ENCODE measurements around the gene TLCD3B.

DNA sequence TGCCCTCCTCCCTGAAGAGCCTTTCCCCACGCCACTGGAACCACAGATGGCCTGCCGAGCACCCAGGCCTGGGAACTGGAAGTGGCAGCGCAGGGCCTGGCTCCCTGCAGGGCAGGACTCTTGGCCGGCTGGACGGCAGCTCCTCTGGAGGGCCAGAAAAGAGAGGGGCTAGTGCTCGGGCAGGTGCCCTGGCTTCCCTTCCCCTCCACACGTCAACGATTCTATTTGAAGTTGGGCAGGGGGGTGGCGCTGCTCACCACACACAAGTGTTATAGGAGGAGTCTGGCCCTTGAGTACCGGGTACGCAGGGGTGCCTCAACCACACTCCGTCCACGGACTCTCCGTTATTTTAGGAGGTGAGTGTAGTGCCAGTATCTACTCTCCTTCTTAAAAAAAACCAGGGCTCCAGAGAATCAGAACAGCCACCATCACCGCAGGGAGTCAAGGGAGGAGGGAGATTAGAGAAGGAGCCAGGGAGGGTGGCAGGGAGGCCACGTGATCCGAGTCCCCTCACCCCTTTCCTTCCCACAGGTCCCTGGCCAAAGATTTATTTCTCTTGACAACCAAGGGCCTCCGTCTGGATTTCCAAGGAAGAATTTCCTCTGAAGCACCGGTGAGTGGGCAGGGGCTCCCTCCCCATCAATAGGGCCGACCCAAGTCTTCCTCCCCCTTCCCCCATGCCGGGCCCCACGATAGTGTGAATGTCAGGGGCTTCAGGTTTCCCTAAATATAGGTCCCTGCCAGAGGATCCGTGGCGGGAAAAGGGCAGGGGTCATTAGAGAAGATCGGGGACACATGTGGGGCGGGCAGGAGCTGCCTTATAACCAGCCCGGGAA lies 33.0 kb upstream of the TLCD3B start:
- TF ChIP-seq, protein P1, sequence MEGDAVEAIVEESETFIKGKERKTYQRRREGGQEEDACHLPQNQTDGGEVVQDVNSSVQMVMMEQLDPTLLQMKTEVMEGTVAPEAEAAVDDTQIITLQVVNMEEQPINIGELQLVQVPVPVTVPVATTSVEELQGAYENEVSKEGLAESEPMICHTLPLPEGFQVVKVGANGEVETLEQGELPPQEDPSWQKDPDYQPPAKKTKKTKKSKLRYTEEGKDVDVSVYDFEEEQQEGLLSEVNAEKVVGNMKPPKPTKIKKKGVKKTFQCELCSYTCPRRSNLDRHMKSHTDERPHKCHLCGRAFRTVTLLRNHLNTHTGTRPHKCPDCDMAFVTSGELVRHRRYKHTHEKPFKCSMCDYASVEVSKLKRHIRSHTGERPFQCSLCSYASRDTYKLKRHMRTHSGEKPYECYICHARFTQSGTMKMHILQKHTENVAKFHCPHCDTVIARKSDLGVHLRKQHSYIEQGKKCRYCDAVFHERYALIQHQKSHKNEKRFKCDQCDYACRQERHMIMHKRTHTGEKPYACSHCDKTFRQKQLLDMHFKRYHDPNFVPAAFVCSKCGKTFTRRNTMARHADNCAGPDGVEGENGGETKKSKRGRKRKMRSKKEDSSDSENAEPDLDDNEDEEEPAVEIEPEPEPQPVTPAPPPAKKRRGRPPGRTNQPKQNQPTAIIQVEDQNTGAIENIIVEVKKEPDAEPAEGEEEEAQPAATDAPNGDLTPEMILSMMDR (IDR thresholded peaks at IDR 0.05), result peak in 2 of 4 experiments; percentile 20 to 30
- TF ChIP-seq EP300 (IDR thresholded peaks at IDR 0.05) (no peak), POLR2A (IDR thresholded peaks at IDR 0.05) (peak; percentile 17 to 49)
